T-helper 1 cell (primary cell): ENCODE measurements around the gene LAMC2.

ENCODE experiments used
- DNase-seq, 5 donors: peaks; one replicate each; pipeline ENCODE4 v3.0.0-alpha.2; 2012 to 2020

Gene LAMC2

GRCh38 chr1:183215076-183215720, 29.1 kb downstream of the LAMC2 start:
- DNase-seq, result no peak

GRCh38 chr1:183215936-183216335, 29.9 kb downstream of the LAMC2 start:
- no peak for DNase-seq

GRCh38 chr1:183218027-183218618, 32.1 kb downstream of the LAMC2 start:
- no peak for DNase-seq

- DNase-seq, result peak in 3 of 5 donors; percentile 8 to 52 (median 33)
Measured at GRCh38 chr1:183218971-183219615, 33.0 kb downstream of the LAMC2 start.

- no peak for DNase-seq
Measured at GRCh38 chr1:183219616-183220009, 33.5 kb downstream of the LAMC2 start.

GRCh38 chr1:183222909-183223308, 36.8 kb downstream of the LAMC2 start:
- no peak for DNase-seq

GRCh38 chr1:183223467-183223866, 37.4 kb downstream of the LAMC2 start:
- DNase-seq, result no peak

- no peak for DNase-seq
Measured at GRCh38 chr1:183226361-183226760, 40.3 kb downstream of the LAMC2 start.

GRCh38 chr1:183226963-183227362, 40.9 kb downstream of the LAMC2 start:
- DNase-seq, result peak in 1 of 5 donors; percentile 69

GRCh38 chr1:183227422-183228346, 41.6 kb downstream of the LAMC2 start:
- peak in 2 of 5 donors; percentile 5 to 29 for DNase-seq

- no peak for DNase-seq
Measured at GRCh38 chr1:183228347-183229220, 42.5 kb downstream of the LAMC2 start.

- DNase-seq, result no peak
Measured at GRCh38 chr1:183230413-183230812, 44.3 kb downstream of the LAMC2 start.

GRCh38 chr1:183231545-183231944, 45.5 kb downstream of the LAMC2 start:
- DNase-seq, result no peak

GRCh38 chr1:183233113-183233512, 47.0 kb downstream of the LAMC2 start:
- no peak for DNase-seq

GRCh38 chr1:183234660-183235476, 48.8 kb downstream of the LAMC2 start:
- no peak for DNase-seq

- no peak for DNase-seq
Measured at GRCh38 chr1:183235503-183235902, 49.4 kb downstream of the LAMC2 start.

- DNase-seq, result no peak
Measured at GRCh38 chr1:183236158-183236725, 50.2 kb downstream of the LAMC2 start.

GRCh38 chr1:183237046-183237445, 51.0 kb downstream of the LAMC2 start:
- DNase-seq, result no peak

- DNase-seq, result no peak
Measured at GRCh38 chr1:183238071-183238470, 52.0 kb downstream of the LAMC2 start.

- DNase-seq, result no peak
Measured at GRCh38 chr1:183239220-183239742, 53.2 kb downstream of the LAMC2 start.
